ENCODE data around the gene MICAL3. TPM values are rescaled to one million over a fixed set of nuclear protein-coding genes. Genes with fewer than 3 reads are reported as not detected.

The MICAL3 gene
- polyA plus RNA-seq, 2 of the 4 experiments (the other 2 are of a cell fraction), result 20.5 to 30.1 TPM

- Histone ChIP-seq H3K9me3 (no peaks in the 10 kb centered on the region), H3K4me2 (no peak overlapping the region), H3K27ac (no peak overlapping the region), H3K4me3 (no peak overlapping the region), H3K4me1 (no peaks in the 10 kb centered on the region)
- ChIA-PET CTCF (interaction anchor here (0.8 to 6.7 kb wide), 4 partner anchors 10 to 325 kb away, joined by 3 to 42 read pairs (median 4); no protein-coding TSS in a partner anchor), POLR2A (no interaction called here)
- 92% methylated on average over 5 of the region's 6 CpGs for WGBS (ENCODE audit: missing lambda C conversion rate)
- DNase-seq (ENCODE audit: low read depth in 1 of 2, low spot score in 1 of 2), result no peak
- TF ChIP-seq CBX2 (IDR thresholded peaks at IDR 0.05; ENCODE audit: borderline replicate concordance, low read depth) (no peak), HOXB5 (CRISPR knock-in tag; IDR thresholded peaks at IDR 0.05) (no peak)
- no peak for FAIRE-seq
- no peak; a peak in 3 of 6 replicates for ATAC-seq
These were observed 272.8 kb downstream of the MICAL3 start for GRCh38 chr22:17751596-17751995.

DNA sequence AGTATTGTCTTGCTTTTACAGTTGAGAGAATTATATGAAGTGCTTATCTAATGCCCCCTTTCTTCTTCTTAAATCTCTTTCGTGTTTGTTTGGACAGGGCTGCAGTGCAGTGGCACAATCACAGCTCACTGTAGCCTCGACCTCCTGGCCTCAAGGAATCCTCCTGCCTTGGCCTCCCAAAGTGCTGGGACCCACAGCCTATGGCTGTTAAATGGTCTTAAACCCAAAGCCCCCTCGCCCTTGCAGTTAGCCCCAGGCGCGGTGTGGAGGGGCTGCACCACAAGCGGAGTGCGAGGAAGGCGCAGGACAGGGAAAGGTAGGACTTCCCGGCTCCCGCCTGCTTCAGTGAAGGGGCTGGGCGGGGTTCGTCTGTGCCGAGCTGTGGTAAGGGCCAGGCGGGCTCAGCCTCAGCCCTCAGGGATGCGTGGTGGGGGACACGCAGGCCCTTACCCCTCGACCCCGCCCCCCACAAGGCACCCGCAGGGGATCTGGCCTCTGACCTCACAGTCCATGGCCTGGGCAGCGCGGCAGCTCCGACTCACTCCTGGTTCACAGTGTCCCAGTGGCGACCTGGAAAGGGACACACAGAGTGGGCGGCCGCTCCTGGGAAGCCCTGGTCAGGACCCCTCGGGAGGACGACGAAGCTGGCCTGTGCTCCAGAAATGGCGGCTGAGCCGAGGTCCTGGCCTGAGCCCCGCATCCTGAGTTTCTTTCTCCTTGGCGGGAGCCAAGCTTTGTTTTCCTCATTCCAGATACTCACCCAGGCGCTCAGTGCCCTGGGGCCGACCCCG lies 274.6 kb downstream of the MICAL3 start:
- ATAC-seq (no peak; a peak in 1 of 6 replicates), FAIRE-seq (no peak), DNase-seq (ENCODE audit: low read depth in 1 of 2, low spot score in 1 of 2) (no peak)
- ChIA-PET POLR2A (no interaction called here), CTCF (interaction anchor here (1.4 to 6.7 kb wide), 2 partner anchors 8 to 191 kb away, joined by 3 to 42 read pairs; no protein-coding TSS in a partner anchor)
- Histone ChIP-seq H3K4me3 (no peak overlapping the region), H3K4me1 (no peaks in the 10 kb centered on the region), H3K27ac (no peak overlapping the region), H3K9me3 (no peaks in the 10 kb centered on the region), H3K4me2 (no peak overlapping the region)
- TF ChIP-seq SMC3 (IDR thresholded peaks at IDR 0.05) (no peak), GATA3 (IDR thresholded peaks at IDR 0.05; ENCODE audit: borderline replicate concordance) (no peak), ZC3H11A (IDR thresholded peaks at IDR 0.05) (no peak), RFX5 (IDR thresholded peaks at IDR 0.05) (no peak), PHF8 (IDR thresholded peaks at IDR 0.05; ENCODE audit: borderline replicate concordance, low read depth) (no peak), EHF (CRISPR knock-in tag; IDR thresholded peaks at IDR 0.05) (no peak), KDM1A (IDR thresholded peaks at IDR 0.05; ENCODE audit: low read depth) (no peak), POLR2A (IDR thresholded peaks at IDR 0.05; ENCODE audit: low read length) (no peak), JUNB (IDR thresholded peaks at IDR 0.05) (no peak), TFCP2L1 (CRISPR knock-in tag; IDR thresholded peaks at IDR 0.05) (no peak), ESRRA (IDR thresholded peaks at IDR 0.05; ENCODE audit: borderline replicate concordance, low read length) (no peak), CHD4 (IDR thresholded peaks at IDR 0.05; ENCODE audit: borderline replicate concordance) (no peak), HEYL (CRISPR knock-in tag; IDR thresholded peaks at IDR 0.05) (no peak), CTCF (IDR thresholded peaks at IDR 0.05) (no peak), MAFK (IDR thresholded peaks at IDR 0.05; ENCODE audit: partially characterized antibody) (no peak)
- TF ChIP-seq, protein P1, sequence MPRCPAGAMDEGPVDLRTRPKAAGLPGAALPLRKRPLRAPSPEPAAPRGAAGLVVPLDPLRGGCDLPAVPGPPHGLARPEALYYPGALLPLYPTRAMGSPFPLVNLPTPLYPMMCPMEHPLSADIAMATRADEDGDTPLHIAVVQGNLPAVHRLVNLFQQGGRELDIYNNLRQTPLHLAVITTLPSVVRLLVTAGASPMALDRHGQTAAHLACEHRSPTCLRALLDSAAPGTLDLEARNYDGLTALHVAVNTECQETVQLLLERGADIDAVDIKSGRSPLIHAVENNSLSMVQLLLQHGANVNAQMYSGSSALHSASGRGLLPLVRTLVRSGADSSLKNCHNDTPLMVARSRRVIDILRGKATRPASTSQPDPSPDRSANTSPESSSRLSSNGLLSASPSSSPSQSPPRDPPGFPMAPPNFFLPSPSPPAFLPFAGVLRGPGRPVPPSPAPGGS (IDR thresholded peaks at IDR 0.05), result no peak
- TF ChIP-seq, protein P2, sequence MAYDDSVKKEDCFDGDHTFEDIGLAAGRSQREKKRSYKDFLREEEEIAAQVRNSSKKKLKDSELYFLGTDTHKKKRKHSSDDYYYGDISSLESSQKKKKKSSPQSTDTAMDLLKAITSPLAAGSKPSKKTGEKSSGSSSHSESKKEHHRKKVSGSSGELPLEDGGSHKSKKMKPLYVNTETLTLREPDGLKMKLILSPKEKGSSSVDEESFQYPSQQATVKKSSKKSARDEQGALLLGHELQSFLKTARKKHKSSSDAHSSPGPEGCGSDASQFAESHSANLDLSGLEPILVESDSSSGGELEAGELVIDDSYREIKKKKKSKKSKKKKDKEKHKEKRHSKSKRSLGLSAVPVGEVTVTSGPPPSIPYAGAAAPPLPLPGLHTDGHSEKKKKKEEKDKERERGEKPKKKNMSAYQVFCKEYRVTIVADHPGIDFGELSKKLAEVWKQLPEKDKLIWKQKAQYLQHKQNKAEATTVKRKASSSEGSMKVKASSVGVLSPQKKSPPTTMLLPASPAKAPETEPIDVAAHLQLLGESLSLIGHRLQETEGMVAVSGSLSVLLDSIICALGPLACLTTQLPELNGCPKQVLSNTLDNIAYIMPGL (CRISPR knock-in tag; IDR thresholded peaks at IDR 0.05; ENCODE audit: borderline replicate concordance), result no peak
- 88% methylated on average over 15 of the region's 35 CpGs for WGBS (ENCODE audit: missing lambda C conversion rate)
